HepG2 (cell line): ENCODE measurements around the gene PKLR. TPM values are rescaled to one million over a fixed set of nuclear protein-coding genes. Genes with fewer than 3 reads are reported as not detected.

Experiments
- AGO1 ChIP-seq: fragments of 200-400 bp; formaldehyde crosslinking; IDR thresholded peaks from 2 replicates; pipeline ENCODE4 v1.6.1; 2017; ENCODE audit warnings: mild to moderate bottlenecking, low read depth, low read length, moderate library complexity; ENCODE audit not compliant: poor library complexity, severe bottlenecking
- CREB3 ChIP-seq: sonication (generic); formaldehyde crosslinking; IDR thresholded peaks from 2 replicates; pipeline ENCODE4 v1.5.0; 2020; ENCODE audit warnings: missing genetic modification reagents
- DMAP1 ChIP-seq: IDR thresholded peaks from 2 replicates; pipeline ENCODE4 v1.6.1; 2016
- HINFP ChIP-seq: sonication (generic); formaldehyde crosslinking; IDR thresholded peaks from 2 replicates; pipeline ENCODE4 v1.4.0; 2020; ENCODE audit warnings: low read depth, mild to moderate bottlenecking, missing genetic modification reagents
- JUNB ChIP-seq: sonication (generic); formaldehyde crosslinking; IDR thresholded peaks from 2 replicates; pipeline ENCODE4 v1.8.0; 2022; ENCODE audit warnings: missing genetic modification reagents, mild to moderate bottlenecking, borderline replicate concordance
- KLF9 ChIP-seq: IDR thresholded peaks from 2 replicates; pipeline ENCODE4 v1.6.1; 2016; ENCODE audit warnings: low read depth
- NCOA5 ChIP-seq: sonication (generic); formaldehyde crosslinking; IDR thresholded peaks from 2 replicates; pipeline ENCODE4 v1.4.0; 2020; ENCODE audit warnings: missing genetic modification reagents
- NFKB2 ChIP-seq: sonication (generic); formaldehyde crosslinking; IDR thresholded peaks from 2 replicates; pipeline ENCODE4 v1.4.0; 2020; ENCODE audit warnings: missing genetic modification reagents, borderline replicate concordance
- POLR2AphosphoS2 ChIP-seq: IDR thresholded peaks from 2 replicates; pipeline ENCODE4 v1.6.1; 2011; ENCODE audit warnings: low read depth, low read length, improper control_type of control experiment
- TBL1XR1 ChIP-seq: fragments of 150-350 bp; IDR thresholded peaks from 2 replicates; pipeline ENCODE4 v1.6.1; 2014; ENCODE audit warnings: borderline replicate concordance, low read length; ENCODE audit not compliant: partially characterized antibody
- TFDP2 ChIP-seq: sonication (generic); formaldehyde crosslinking; IDR thresholded peaks from 2 replicates; pipeline ENCODE4 v1.4.0; 2020; ENCODE audit warnings: missing genetic modification reagents
- ZFP82 ChIP-seq: sonication (generic); formaldehyde crosslinking; IDR thresholded peaks from 2 replicates; pipeline ENCODE4 v1.5.1; 2020; ENCODE audit warnings: mild to moderate bottlenecking, missing genetic modification reagents, borderline replicate concordance
- ZFP90 ChIP-seq: sonication (generic); formaldehyde crosslinking; IDR thresholded peaks from 2 replicates; pipeline ENCODE4 v1.8.0; 2022; ENCODE audit warnings: missing genetic modification reagents, mild to moderate bottlenecking, inconsistent platforms, borderline replicate concordance
- ZNF343 ChIP-seq: sonication (generic); formaldehyde crosslinking; IDR thresholded peaks from 2 replicates; pipeline ENCODE4 v1.4.0; 2020; ENCODE audit warnings: mild to moderate bottlenecking, missing genetic modification reagents
- ZNF441 ChIP-seq: sonication (generic); formaldehyde crosslinking; IDR thresholded peaks from 2 replicates; pipeline ENCODE4 v1.7.0; 2021; ENCODE audit warnings: missing genetic modification reagents, borderline replicate concordance
- ZNF605 ChIP-seq: sonication (generic); formaldehyde crosslinking; IDR thresholded peaks from 2 replicates; pipeline ENCODE4 v1.8.0; 2022; ENCODE audit warnings: mild to moderate bottlenecking, missing genetic modification reagents
- ZNF652 ChIP-seq: IDR thresholded peaks from 2 replicates; pipeline ENCODE4 v1.6.1; 2016; ENCODE audit warnings: low read depth, borderline replicate concordance
- ZNF775 ChIP-seq: sonication (generic); formaldehyde crosslinking; IDR thresholded peaks from 2 replicates; pipeline ENCODE4 v1.4.0; 2020; ENCODE audit warnings: missing genetic modification reagents, mild to moderate bottlenecking, moderate library complexity, borderline replicate concordance
- ZSCAN9 ChIP-seq: IDR thresholded peaks from 2 replicates; pipeline ENCODE4 v1.6.1; 2016; ENCODE audit warnings: borderline replicate concordance
- polyA plus RNA-seq, 8 experiments: library from polyadenylated mRNA; depleted of rRNA in 3 of 8; stranded (reverse) in 7 of 8; unstranded in 1 of 8; fragments of >200 nt; fragmentation: Illumina TruSeq in 4 of 8; extraction: Trizol in 4 of 8; gene quantifications; 2 replicates each; pipeline versions ENCODE4 v1.2.1 to v1.2.3, GENCODE V29; 2011 to 2016; ENCODE audit warnings: low read depth in 4 of 8, missing spikeins in 1 of 8, mixed read lengths in 1 of 8; ENCODE audit not compliant: insufficient read depth in 1 of 8
- total RNA-seq, 5 experiments: library from RNA; depleted of rRNA; stranded (reverse); fragments of >200 nt; fragmentation: Illumina TruSeq; extraction: Trizol; gene quantifications; 2 replicates each; pipeline ENCODE4 v1.2.3, GENCODE V29; 2016; ENCODE audit warnings: low read depth in 1 of 5
- TF ChIP-seq, protein P1 (sequence below): IDR thresholded peaks from 2 replicates; pipeline ENCODE4 v1.6.1; 2016; ENCODE audit warnings: mild to moderate bottlenecking, missing biosample characterization, missing genetic modification reagents
- TF ChIP-seq, protein P2 (sequence below): sonication (generic); formaldehyde crosslinking; IDR thresholded peaks from 2 replicates; pipeline ENCODE4 v1.8.0; 2022; ENCODE audit warnings: missing genetic modification reagents, mild to moderate bottlenecking, borderline replicate concordance
- TF ChIP-seq, protein P3 (sequence below): IDR thresholded peaks from 2 replicates; pipeline ENCODE4 v1.6.1; 2012; ENCODE audit warnings: low read depth, low read length, improper control_type of control experiment

The PKLR gene
- total and polyA plus RNA-seq, 2 of the 13 experiments (the other 11 are each of a cell fraction or from before 2014, with no cell fraction given) = 10.3 to 29.3 TPM

DNA sequence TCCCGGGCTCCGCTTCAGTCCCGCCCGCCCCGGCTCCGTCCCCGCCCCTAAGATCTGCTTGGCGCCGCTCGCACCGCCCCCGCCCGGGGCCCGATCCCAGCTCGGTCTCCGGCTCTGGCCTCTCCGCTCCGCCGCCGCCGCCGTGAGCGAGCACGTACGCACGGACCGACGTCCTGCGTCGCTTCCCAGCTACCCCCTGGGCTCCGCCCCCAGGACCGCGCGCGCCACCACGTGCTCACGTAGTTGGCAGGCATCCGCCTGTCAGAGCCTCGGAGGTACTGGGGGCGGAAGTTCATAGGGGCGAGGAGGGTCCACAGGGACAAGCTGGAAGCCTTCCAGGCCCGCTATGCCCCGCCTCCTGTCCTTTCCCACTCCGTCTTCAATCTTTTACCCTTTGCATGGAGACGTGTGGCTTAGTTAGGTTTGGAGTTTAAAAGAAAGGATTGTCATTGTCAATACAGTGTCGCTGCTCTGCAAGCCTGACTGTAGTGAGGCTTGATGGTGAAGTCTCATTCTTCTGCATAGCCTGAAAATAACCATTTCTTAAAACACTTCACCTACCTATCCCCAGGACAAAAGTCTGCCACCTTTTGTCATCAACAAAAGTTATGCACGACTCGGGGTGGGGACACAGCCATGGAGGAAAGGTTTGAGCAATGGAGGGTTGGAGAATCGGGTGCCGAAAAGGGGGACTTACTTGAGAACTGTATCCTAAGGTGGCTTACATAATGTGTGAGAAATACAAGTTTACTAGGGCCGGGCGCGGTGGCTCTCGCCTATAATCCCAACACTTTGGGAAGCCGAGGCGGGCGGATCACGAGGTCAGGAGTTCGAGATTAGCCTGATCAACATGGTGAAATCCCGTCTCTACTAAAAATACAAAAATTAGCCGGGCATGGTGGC is 27.6 kb downstream of the PKLR start, which contains the start of gene CLK2 (continued):
- TF ChIP-seq TFDP2 (CRISPR knock-in tag) (peak; percentile 91), NFKB2 (CRISPR knock-in tag) (0 out of 2 replicates have a peak, but pooled peaks have one; percentile 46), ZNF441 (peak; percentile 24; the same call in 1 of the 2 replicates), CREB3 (CRISPR knock-in tag) (no peak), ZNF343 (CRISPR knock-in tag) (no peak), ZFP90 (no peak; the same call in 1 of the 2 replicates), NCOA5 (CRISPR knock-in tag) (no peak), HINFP (CRISPR knock-in tag) (peak; percentile 26; the same call in 1 of the 2 replicates), ZSCAN9 (CRISPR knock-in tag) (peak; percentile 85; the same call in 1 of the 2 replicates), DMAP1 (CRISPR knock-in tag) (peak; percentile 86), ZNF605 (CRISPR knock-in tag) (peak; percentile 51; the same call in 1 of the 2 replicates), JUNB (no peak), POLR2AphosphoS2 (no peak), KLF9 (CRISPR knock-in tag) (no peak; the same call in 1 of the 2 replicates), ZNF652 (CRISPR knock-in tag) (peak; percentile 51; the same call in 1 of the 2 replicates), ZNF775 (CRISPR knock-in tag) (no peak), ZFP82 (no peak), AGO1 (no peak), TBL1XR1 (no peak)
- TF ChIP-seq, protein P1, sequence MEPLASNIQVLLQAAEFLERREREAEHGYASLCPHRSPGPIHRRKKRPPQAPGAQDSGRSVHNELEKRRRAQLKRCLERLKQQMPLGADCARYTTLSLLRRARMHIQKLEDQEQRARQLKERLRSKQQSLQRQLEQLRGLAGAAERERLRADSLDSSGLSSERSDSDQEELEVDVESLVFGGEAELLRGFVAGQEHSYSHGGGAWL (CRISPR knock-in tag) = peak; percentile 74; the same call in 1 of the 2 replicates
- TF ChIP-seq, protein P2, sequence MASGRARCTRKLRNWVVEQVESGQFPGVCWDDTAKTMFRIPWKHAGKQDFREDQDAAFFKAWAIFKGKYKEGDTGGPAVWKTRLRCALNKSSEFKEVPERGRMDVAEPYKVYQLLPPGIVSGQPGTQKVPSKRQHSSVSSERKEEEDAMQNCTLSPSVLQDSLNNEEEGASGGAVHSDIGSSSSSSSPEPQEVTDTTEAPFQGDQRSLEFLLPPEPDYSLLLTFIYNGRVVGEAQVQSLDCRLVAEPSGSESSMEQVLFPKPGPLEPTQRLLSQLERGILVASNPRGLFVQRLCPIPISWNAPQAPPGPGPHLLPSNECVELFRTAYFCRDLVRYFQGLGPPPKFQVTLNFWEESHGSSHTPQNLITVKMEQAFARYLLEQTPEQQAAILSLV (CRISPR knock-in tag) = no peak
- TF ChIP-seq, protein P3, sequence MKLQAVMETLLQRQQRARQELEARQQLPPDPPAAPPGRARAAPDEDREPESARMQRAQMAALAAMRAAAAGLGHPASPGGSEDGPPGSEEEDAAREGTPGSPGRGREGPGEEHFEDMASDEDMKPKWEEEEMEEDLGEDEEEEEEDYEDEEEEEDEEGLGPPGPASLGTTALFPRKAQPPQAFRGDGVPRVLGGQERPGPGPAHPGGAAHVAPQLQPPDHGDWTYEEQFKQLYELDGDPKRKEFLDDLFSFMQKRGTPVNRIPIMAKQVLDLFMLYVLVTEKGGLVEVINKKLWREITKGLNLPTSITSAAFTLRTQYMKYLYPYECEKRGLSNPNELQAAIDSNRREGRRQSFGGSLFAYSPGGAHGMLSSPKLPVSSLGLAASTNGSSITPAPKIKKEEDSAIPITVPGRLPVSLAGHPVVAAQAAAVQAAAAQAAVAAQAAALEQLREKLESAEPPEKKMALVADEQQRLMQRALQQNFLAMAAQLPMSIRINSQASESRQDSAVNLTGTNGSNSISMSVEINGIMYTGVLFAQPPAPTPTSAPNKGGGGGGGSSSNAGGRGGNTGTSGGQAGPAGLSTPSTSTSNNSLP = no peak
